Stimulated activated CD8-positive, alpha-beta memory T cell treated with anti-CD3 and anti-CD28 coated beads, Interleukin-12 subunit alpha, Interleukin-12 subunit beta, amount 100 ng/mL, for 1 hour (primary cell): ENCODE results near the gene TNRC6B.

ENCODE experiments used
- DNase-seq: peaks from one replicate; pipeline ENCODE4 v3.0.0-alpha.2; 2020; ENCODE audit warnings: low read depth

TNRC6B gene

GRCh38 chr22:40329466-40329865 lies 151.7 kb downstream of the TNRC6B start:
- no peak for DNase-seq

- DNase-seq = no peak
Observed at GRCh38 chr22:40330086-40330485, 152.4 kb downstream of the TNRC6B start.

DNA sequence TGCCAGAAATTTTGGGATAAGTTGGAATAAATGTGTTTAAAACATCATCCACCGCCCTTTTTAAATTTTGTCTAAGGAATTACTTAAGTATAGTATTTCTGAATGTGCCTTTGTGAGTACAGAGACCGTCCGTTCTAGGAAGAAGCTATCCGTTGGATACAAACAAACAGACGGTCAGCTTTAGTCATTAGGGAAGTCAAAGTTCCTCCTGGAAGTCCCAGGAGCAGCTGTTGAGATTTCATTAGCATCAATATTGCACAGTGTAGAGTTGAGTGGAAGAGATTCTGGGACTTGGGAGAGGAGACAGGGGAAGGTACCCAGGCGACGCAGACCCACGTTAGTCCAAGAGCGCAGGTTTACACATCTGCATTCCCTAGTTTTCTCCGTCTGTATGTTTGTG lies 152.9 kb downstream of the TNRC6B start:
- no peak for DNase-seq

- no peak for DNase-seq
Observed at GRCh38 chr22:40331706-40332105, 154.0 kb downstream of the TNRC6B start.

GRCh38 chr22:40332319-40332781 lies 154.6 kb downstream of the TNRC6B start:
- DNase-seq = no peak

- no peak for DNase-seq
Observed at GRCh38 chr22:40334060-40334459, 156.3 kb downstream of the TNRC6B start.

- no peak for DNase-seq
Observed at GRCh38 chr22:40334899-40335298, 157.2 kb downstream of the TNRC6B start.

- DNase-seq = no peak
Observed at GRCh38 chr22:40335358-40335757, 157.6 kb downstream of the TNRC6B start.

DNA sequence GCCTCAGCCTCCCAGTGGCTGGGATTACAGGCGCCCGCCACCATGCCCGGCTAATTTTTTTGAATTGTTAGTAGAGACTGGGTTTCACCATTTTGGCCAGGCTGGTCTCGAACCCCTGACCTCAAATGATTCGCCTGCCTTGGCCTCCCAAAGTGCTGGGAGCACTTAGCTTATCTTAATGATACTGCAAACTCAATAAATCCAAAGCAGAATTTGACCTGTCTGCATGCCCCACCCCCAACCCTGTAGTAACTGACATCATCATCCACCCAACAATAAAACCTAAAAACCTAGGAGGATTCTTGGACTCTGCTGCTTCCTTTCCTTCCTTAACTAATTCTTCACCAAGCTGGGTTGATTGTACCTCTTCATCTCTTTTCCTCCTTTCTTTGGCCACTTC lies 162.3 kb downstream of the TNRC6B start:
- DNase-seq = no peak

DNA sequence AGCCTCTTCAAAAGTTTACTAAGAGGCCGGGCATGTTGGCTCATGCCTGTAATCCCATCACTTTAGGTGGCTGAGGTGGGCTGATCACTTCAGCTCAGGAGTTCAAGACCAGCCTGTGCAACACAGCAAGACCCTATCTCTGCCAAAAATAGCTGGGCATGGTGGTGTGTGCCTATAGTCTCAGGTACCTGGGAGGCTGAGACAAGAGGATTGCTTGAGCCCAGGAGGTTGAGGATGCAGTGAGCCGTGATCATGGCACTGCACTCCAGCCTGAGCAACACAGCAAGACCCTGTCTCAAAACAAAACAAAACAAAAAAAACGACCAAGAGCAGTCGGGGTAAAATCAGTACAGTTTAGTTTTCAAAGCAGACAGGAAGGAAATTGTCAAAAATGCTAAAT lies 163.9 kb downstream of the TNRC6B start:
- no peak for DNase-seq

DNA sequence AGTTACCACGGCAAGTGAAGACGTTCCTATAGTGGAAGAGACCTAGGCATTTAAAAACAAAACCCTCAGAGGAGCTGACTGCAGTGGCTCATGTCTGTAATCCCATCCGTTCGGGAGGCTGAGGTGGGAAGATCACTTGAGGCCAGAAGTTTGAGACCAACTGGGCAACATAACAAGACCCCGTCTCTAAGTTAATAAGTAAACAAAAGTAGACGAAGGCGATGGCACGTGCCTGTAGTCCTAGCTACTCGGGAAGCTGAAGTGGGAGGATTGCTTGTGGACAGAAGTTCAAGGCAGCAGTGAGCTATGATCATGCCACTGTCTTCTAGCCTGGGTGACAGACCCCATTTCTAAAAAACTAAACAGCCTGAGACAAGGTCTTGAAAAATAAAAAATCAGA lies 164.8 kb downstream of the TNRC6B start:
- no peak for DNase-seq

DNA sequence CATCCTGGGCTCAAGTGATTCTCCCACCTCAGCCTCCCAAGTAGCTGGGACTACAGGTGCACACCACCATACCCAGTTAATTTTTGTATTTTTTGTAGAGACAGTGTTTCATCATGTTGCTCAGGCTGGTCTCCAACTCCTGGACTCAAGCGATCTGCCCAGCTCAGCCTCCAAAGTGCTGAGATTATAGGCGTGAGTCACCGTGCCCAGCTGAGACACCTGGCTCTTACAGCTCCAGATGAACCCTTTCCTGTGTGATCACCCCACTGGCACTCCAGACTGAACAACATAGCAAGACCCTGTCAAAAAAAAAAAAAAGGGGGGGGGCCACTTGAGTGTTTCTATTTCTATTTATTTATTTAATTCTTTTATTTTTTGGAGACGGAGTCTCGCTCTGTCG lies 167.5 kb downstream of the TNRC6B start:
- no peak for DNase-seq

GRCh38 chr22:40345815-40346184 lies 168.1 kb downstream of the TNRC6B start:
- no peak for DNase-seq

DNA sequence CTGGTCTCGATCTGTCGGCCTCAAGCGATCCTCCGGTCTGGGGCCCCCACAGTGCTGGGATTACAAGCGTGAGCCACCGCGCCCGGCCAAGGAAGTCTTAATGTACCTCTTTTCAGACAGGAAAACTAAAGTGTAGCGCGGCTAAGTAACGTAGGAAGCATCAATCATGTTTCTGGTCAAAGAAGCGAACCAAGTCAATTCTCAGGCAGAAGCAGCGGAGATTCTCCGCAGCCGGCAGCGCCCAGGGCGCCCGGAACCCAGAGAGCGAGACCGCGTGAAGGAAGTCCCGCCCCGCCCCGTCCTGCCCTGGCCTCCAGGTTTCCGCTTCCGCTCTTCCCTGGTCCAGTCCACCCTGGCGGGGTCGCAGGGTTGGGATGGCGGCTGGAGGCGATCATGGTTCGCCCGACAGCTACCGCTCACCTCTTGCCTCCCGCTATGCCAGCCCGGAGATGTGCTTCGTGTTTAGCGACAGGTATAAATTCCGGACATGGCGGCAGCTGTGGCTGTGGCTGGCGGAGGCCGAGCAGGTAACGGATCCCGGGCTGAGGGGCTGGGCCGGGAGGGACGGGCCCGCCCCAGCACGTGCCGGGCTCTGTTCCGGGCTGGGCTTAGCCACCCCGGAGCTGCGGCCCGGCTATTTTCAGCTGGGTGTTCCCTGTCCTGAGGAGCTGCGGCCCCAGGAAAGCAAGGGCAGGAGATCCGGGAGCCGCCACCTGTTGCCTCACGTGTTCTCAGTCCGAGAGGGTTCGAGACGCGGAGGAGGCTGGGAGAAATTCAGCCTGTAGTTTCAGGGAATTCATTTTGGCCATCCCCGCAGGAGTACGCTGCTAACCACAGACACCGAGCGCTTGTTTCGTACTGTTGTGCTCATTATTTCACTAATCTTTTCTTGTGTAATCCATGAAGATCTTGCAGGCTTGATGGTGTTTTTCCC lies 168.7 kb downstream of the TNRC6B start, which contains the start of gene ADSL:
ADSL (plus strand) TSS at position 316 of the 934 bp plus-strand sequence; CDS start at position 375, 59 bp downstream.
- DNase-seq = peak; percentile 66

DNA sequence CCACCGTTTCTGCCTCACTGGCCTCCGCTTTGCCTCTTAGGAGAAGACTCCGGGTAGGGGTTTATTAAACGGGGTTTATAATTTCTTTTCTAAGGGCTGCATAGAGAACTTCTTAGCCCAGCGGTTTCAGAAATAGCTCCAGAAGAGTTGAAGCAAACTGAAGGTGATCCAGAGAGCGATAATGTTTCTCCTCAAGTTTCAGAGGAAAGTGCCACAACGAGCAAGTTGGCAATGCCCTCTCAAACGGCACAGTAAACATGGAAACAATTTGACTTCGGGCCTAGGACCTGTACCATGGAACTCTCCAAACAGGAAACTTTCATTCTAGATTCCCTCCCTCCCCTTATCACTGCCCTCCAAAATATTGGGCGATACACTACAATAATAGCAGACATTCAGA lies 169.6 kb downstream of the TNRC6B start:
- DNase-seq = no peak

DNA sequence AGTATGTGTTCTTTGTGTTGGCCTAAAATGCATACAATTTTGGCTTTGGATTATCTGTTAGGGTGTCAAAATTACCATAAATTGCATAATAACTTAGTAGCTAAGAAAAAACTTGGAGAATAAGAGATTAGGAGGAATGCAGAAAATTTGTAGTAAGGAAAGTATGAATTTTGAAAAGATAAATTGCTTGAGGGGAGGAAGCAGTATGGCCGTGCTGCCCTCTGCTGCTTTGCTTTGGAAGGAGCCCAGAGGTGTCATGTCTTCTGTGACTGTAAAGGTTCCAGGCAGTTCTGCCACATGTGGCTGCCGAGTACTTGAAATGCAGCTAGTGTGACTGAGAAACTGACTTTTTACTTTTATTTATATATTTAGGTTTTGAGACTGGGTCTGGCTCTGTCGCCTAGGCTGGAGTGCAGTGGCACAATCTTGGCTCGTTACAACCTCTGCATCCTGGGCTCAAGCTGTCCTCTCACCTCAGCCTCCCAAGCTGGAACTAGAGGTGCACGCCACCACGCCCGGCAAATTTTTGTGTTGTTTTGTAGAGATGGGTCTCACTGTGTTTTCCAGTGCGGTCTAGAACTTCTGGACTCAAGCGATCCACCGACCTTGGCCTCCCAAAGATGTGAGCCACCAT lies 170.4 kb downstream of the TNRC6B start:
- peak; percentile 60 for DNase-seq

DNA sequence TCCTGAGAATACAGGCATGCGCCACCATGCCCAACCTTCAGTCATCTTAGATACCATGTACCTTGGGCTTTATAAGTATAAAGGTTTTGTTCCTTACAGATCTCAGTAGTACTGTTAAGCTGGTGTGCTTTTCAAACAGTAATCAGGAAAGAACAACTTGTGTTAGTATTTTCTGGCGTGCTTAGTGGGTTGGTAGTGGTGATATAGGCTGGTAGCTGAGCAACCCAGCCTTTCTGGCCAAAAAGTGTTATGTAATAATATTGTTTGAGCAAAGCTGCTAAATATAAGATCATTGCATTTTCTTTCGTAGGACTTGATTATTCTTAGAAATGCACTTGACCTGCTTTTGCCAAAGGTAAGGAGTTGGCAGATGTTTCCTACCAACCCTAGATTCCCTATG lies 175.0 kb downstream of the TNRC6B start:
- DNase-seq = no peak

- no peak for DNase-seq
Observed at GRCh38 chr22:40361100-40361499, 183.4 kb downstream of the TNRC6B start.

- no peak for DNase-seq
Observed at GRCh38 chr22:40363059-40363458, 185.3 kb downstream of the TNRC6B start.

DNA sequence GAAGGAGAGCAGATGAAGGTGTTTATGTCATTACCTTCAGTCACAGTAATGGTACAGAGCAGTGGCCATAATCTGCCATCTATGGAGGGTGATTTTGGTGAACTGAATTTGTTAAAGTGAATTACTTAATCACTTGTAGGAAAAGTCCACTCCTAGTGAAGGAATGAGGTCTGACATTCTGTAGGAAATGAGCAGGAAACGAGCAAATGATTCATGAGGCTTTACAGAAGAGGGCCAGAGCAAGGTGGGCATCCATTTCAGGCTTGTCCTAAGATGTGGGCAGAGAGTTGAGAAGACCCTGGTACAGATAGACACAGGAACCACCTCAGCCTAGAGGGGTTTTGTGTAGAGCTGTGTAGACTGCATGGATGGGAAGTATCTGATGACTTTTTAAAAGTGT lies 186.7 kb downstream of the TNRC6B start:
- no peak for DNase-seq

GRCh38 chr22:40366068-40366467 lies 188.3 kb downstream of the TNRC6B start:
- no peak for DNase-seq

DNA sequence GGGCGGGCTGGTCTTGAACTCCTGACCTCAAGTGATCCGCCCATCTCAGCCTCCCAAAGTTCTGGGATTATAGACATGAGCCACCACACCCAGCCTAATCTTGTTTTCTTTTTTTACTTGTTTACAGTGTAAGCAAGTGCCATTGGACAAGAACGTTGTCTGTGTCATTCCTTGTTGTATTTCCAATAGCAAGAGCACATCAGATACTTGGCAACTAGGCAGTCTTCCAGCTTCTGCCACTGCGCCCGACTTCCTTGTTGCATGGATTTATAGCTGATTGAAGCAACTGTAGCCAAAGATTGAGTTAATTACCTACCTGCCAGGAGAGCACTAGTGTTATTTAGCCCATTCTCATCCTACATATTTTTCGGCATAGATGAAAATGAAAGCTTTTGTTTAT lies 189.6 kb downstream of the TNRC6B start:
- DNase-seq = no peak

- no peak for DNase-seq
Observed at GRCh38 chr22:40368016-40368415, 190.3 kb downstream of the TNRC6B start.
